OCI-LY7 (cell line): Measurements from ENCODE around the gene LRRFIP1.

Experiments used
- CTCF ChIP-seq: fragments of 200-600 bp; sonication (generic); conservative IDR thresholded peaks from 2 replicates; pipeline ENCODE4 v1.5.1; 2014; ENCODE audit warnings: mild to moderate bottlenecking, antibody characterized with exemption, low read length, moderate library complexity, mixed read lengths
- EZH2phosphoT487 ChIP-seq: fragments of 200-600 bp; sonication (generic); IDR thresholded peaks from 2 replicates; pipeline ENCODE4 v1.6.1; 2018; ENCODE audit warnings: low read depth, borderline replicate concordance, mild to moderate bottlenecking, mixed run types, antibody characterized with exemption, low read length, moderate library complexity, mixed read lengths

GRCh38 chr2:237680702-237681478 is 53.5 kb downstream of the LRRFIP1 start:
- TF ChIP-seq CTCF (no peak), EZH2phosphoT487 (no peak)
